Cardiac fibroblast (primary cell): Measurements from ENCODE around the gene ELK3.

ENCODE experiments used
- DNase-seq, 2 donors: peaks; one replicate each; pipeline versions ENCODE4 v3.0.0 to v3.0.0-alpha.2; 2010; ENCODE audit warnings: low read depth in 2 of 2
- H3K4me3 ChIP-seq, 2 donors: replicated peaks in 1 of 2; 1 replicate in 1 of 2; 2 replicates in 1 of 2; pipeline ENCODE4 v1.5.1; 2011; ENCODE audit warnings: low read depth in 2 of 2, low read length in 2 of 2, mild to moderate bottlenecking in 2 of 2, moderate library complexity in 1 of 2
- CTCF ChIP-seq: IDR thresholded peaks from one replicate; pipeline ENCODE4 v1.5.1; 2011; ENCODE audit warnings: low read depth, mild to moderate bottlenecking, low read length, inconsistent platforms

ELK3 gene

GRCh38 chr12:96271469-96272199 is 77.5 kb downstream of the ELK3 start:
- H3K4me3 ChIP-seq, result no peak overlapping the region
- peak in 1 of 2 donors; percentile 47 for DNase-seq
- TF ChIP-seq CTCF, result no peak

- DNase-seq, result peak in 1 of 2 donors; percentile 76
Measured at GRCh38 chr12:96274331-96274730, 80.2 kb downstream of the ELK3 start.

GRCh38 chr12:96285158-96285557 is 91.0 kb downstream of the ELK3 start:
- no peak for TF ChIP-seq CTCF
- no peak for DNase-seq
- H3K4me3 ChIP-seq, result no peak overlapping the region

More at GRCh38 chr12:96274331-96274730, 80.2 kb downstream of the ELK3 start:
- no peak overlapping the region for H3K4me3 ChIP-seq
- no peak for TF ChIP-seq CTCF

GRCh38 chr12:96289067-96289466 is 94.9 kb downstream of the ELK3 start:
- H3K4me3 ChIP-seq, result no peak overlapping the region
- no peak for DNase-seq
- TF ChIP-seq CTCF, result no peak

- TF ChIP-seq CTCF, result no peak
- DNase-seq, result no peak
- H3K4me3 ChIP-seq, result no peak overlapping the region
Measured at GRCh38 chr12:96293093-96293492, 98.9 kb downstream of the ELK3 start.

- no peak overlapping the region for H3K4me3 ChIP-seq
- peak; percentile 42 to 53 for DNase-seq
- TF ChIP-seq CTCF, result no peak
Measured at GRCh38 chr12:96294831-96295230, 100.7 kb downstream of the ELK3 start.

- no peak for TF ChIP-seq CTCF
- H3K4me3 ChIP-seq, result no peak overlapping the region
- no peak for DNase-seq
Measured at GRCh38 chr12:96295532-96296160, 101.5 kb downstream of the ELK3 start.
